Neutrophil (primary cell): ENCODE measurements around the gene HIVEP1.

Source experiments
- H3K27ac ChIP-seq: fragments of 200-600 bp; sonication (generic); 2 replicates; pipeline ENCODE4 v1.5.1; 2016; ENCODE audit warnings: mild to moderate bottlenecking, moderate library complexity
- H3K27me3 ChIP-seq: fragments of 200-600 bp; sonication (generic); 2 replicates; pipeline ENCODE4 v1.6.0; 2016; ENCODE audit warnings: mild to moderate bottlenecking
- H3K36me3 ChIP-seq: fragments of 200-600 bp; sonication (generic); 2 replicates; pipeline ENCODE4 v1.5.1; 2017
- H3K4me1 ChIP-seq, 2 experiments: fragments of 200-600 bp in 1 of 2; sonication (generic) in 1 of 2; 1 replicate in 1 of 2; 2 replicates in 1 of 2; pipeline versions ENCODE4 v1.5.1 to v1.6.1; 2013 to 2016; ENCODE audit warnings: low read depth in 1 of 2, low read length in 1 of 2, mild to moderate bottlenecking in 1 of 2, moderate library complexity in 1 of 2; ENCODE audit not compliant: control insufficient read depth in 1 of 2, insufficient read depth in 1 of 2
- H3K4me3 ChIP-seq, 2 experiments: fragments of 200-600 bp in 1 of 2; sonication (generic) in 1 of 2; 1 replicate in 1 of 2; 2 replicates in 1 of 2; pipeline ENCODE4 v1.5.1; 2013 to 2016; ENCODE audit warnings: low read depth in 1 of 2, low read length in 1 of 2, mild to moderate bottlenecking in 1 of 2, moderate library complexity in 1 of 2
- H3K9me3 ChIP-seq: fragments of 200-600 bp; sonication (generic); 2 replicates; pipeline ENCODE4 v1.5.1; 2016
- CTCF ChIP-seq: fragments of 200-600 bp; sonication (generic); IDR thresholded peaks from 2 replicates; pipeline ENCODE4 v1.5.1; 2016; ENCODE audit warnings: antibody characterized with exemption

HIVEP1 gene

GRCh38 chr6:12081771-12082170 is 69.7 kb downstream of the HIVEP1 start:
- Histone ChIP-seq H3K36me3 (no peaks in the 10 kb centered on the region), H3K27me3 (no peaks in the 10 kb centered on the region), H3K4me3 (no peak overlapping the region), H3K9me3 (no peaks in the 10 kb centered on the region), H3K4me1 (no peaks in the 10 kb centered on the region), H3K27ac (no peak overlapping the region)
- TF ChIP-seq CTCF: no peak

- H3K27me3 ChIP-seq: no peaks in the 10 kb centered on the region
- no peaks in the 10 kb centered on the region for H3K9me3 ChIP-seq
- peaks cover 0 to 6% of the 10 kb centered on the region in 2 experiments for H3K4me1 ChIP-seq
- H3K4me3 ChIP-seq: no peak overlapping the region
- TF ChIP-seq CTCF: no peak
- no peak overlapping the region for H3K27ac ChIP-seq
- H3K36me3 ChIP-seq: no peaks in the 10 kb centered on the region
Measured at GRCh38 chr6:12082368-12082767, 70.3 kb downstream of the HIVEP1 start.

- Histone ChIP-seq H3K9me3 (no peaks in the 10 kb centered on the region), H3K4me3 (no peak overlapping the region), H3K27ac (no peak overlapping the region), H3K4me1 (peaks cover 0 to 10% of the 10 kb centered on the region in 2 experiments), H3K36me3 (no peaks in the 10 kb centered on the region), H3K27me3 (no peaks in the 10 kb centered on the region)
- TF ChIP-seq CTCF: no peak
Measured at GRCh38 chr6:12083302-12083701, 71.2 kb downstream of the HIVEP1 start.

GRCh38 chr6:12083763-12084162 is 71.7 kb downstream of the HIVEP1 start:
- H3K4me1 ChIP-seq: peaks cover 0 to 10% of the 10 kb centered on the region in 2 experiments
- TF ChIP-seq CTCF: no peak
- H3K9me3 ChIP-seq: no peaks in the 10 kb centered on the region

GRCh38 chr6:12084681-12085080 is 72.6 kb downstream of the HIVEP1 start:
- Histone ChIP-seq H3K36me3 (no peaks in the 10 kb centered on the region), H3K4me1 (peaks cover 0 to 10% of the 10 kb centered on the region in 2 experiments), H3K4me3 (no peak overlapping the region), H3K27ac (no peak overlapping the region), H3K9me3 (no peaks in the 10 kb centered on the region), H3K27me3 (no peaks in the 10 kb centered on the region)
- TF ChIP-seq CTCF: no peak

More at GRCh38 chr6:12083763-12084162, 71.7 kb downstream of the HIVEP1 start:
- Histone ChIP-seq H3K4me3 (no peak overlapping the region), H3K27ac (no peak overlapping the region), H3K36me3 (no peaks in the 10 kb centered on the region), H3K27me3 (no peaks in the 10 kb centered on the region)

- TF ChIP-seq CTCF: no peak
- no peaks in the 10 kb centered on the region for H3K27me3 ChIP-seq
- H3K27ac ChIP-seq: no peak overlapping the region
Measured at GRCh38 chr6:12088531-12088930, 76.4 kb downstream of the HIVEP1 start.

More at GRCh38 chr6:12088531-12088930, 76.4 kb downstream of the HIVEP1 start:
- no peaks in the 10 kb centered on the region for H3K9me3 ChIP-seq
- no peaks in the 10 kb centered on the region for H3K36me3 ChIP-seq
- peaks cover 0 to 10% of the 10 kb centered on the region in 2 experiments for H3K4me1 ChIP-seq
- no peak overlapping the region for H3K4me3 ChIP-seq
